22Rv1 (cell line): ENCODE measurements around the gene LAP3.
"Not testable (repeated sequence)": the region's sequence is repeated elsewhere in the genome, so short reads cannot be mapped to it uniquely, and the experiment has no call there.

Experiments used
- H3K27ac ChIP-seq: fragments of 450-650 bp; 2 replicates; pipeline ENCODE4 v1.5.1; 2017
- ZFX ChIP-seq: fragments of 450-650 bp; IDR thresholded peaks from 2 replicates; pipeline ENCODE4 v1.6.1; 2017; ENCODE audit warnings: antibody characterized with exemption, borderline replicate concordance
- TF ChIP-seq, protein P1 (sequence below): fragments of 450-650 bp; IDR thresholded peaks from 2 replicates; pipeline ENCODE4 v1.5.1; 2017; ENCODE audit warnings: mild to moderate bottlenecking

The LAP3 gene

DNA sequence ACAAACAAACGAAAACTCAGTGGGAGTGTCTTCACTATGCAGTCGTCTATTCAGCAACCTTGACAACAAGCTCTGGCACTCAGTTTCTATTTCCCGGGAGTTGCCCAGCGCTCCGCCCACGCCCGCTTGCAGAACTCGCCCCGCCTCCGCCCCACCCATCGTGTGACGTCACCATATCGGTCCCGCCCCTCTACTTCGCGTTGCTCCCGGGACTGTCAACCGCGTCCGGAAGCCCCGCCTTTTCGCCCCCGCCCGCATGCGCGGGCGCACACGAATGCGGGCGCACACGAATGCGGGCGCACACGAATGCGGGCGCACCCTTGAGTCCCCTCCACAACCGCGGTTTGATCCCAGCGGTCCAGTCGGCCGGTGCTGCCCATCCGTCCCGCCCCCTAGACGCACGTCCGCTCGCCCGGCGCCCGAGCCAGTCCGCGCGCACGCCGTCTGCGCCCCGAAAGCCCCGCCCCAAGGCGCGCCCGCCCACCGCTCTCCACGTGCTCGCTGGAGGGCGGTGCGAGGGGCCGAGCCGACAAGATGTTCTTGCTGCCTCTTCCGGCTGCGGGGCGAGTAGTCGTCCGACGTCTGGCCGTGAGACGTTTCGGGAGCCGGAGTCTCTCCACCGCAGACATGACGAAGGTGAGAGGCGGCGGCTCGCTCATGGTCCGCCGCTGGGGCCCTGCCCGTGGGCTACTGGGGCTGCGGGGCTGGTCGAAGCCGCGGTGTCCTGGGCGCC lies at the start of gene LAP3:
TSS of gene LAP3 (plus strand) at position 267 of the 733 bp plus-strand sequence. CDS start at position 535, 268 bp downstream.
- peak within 1 kb of the TSS; percentile 61 for H3K27ac ChIP-seq
- TF ChIP-seq, protein P1, sequence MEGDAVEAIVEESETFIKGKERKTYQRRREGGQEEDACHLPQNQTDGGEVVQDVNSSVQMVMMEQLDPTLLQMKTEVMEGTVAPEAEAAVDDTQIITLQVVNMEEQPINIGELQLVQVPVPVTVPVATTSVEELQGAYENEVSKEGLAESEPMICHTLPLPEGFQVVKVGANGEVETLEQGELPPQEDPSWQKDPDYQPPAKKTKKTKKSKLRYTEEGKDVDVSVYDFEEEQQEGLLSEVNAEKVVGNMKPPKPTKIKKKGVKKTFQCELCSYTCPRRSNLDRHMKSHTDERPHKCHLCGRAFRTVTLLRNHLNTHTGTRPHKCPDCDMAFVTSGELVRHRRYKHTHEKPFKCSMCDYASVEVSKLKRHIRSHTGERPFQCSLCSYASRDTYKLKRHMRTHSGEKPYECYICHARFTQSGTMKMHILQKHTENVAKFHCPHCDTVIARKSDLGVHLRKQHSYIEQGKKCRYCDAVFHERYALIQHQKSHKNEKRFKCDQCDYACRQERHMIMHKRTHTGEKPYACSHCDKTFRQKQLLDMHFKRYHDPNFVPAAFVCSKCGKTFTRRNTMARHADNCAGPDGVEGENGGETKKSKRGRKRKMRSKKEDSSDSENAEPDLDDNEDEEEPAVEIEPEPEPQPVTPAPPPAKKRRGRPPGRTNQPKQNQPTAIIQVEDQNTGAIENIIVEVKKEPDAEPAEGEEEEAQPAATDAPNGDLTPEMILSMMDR: no peak
- no peak for TF ChIP-seq ZFX

DNA sequence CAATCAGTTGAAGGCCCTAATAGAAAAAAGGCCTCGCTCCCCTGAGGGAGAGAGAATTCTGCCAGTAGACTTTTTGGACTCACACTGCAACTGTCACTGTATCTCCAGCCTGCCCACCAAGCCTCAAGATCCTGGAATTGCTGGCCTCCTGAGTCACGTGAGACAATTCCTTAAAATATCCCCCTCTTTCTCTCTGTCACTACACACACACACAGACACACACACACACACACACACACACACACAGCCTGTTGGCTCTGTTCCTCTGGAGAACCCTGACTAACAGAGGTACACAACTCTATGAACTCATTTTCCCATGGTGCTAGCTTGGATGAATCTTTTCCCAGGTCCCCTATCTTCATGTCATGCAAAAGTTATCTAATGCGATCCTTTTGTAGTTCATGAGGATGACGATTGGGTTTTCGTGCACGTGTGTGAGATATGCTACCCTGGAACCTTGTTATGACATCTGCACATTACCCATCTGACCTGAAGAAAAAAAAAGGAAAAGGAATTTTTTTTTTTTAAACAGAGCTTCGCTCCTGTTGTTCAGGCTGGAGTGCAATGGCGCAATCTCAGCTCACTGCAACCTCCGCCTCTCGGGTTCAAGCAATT lies 48.3 kb upstream of the LAP3 start:
- TF ChIP-seq, protein P1: no peak
- TF ChIP-seq ZFX: no peak
- no peak overlapping the region for H3K27ac ChIP-seq

DNA sequence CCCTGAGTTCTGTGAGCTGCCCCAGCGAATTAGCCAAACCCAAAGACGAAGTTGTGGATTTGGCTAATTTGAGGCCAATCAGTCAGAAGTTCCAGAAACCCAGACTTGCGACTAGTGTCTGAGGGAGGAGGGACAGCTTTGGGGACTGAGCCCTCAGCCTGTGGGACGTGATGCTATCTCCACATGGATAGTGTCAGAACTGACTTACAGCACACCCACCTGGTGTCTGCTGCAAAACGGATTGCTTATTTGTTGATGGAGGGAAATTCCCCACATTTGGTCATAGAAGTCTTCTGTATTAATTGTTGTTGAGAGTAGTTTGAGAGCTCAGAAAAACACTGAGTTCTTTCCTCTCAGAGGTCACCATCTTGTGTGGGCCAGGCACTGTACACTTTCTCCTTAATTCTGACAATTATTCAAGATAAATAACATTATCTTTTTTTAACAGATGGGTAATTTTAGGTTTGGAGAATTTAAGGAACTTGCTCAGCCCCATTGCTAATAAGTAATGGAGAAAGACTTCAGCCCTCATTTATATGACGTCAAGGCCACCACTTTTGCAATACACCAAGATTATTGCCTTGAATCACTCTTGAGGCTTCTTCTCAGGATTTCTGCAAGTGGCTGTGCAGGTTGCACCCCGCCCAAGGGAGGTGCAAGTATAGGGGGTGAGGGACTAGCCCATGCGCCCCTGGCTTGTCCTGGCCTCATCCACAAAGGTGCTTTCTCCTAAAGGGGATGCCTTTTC lies 45.3 kb upstream of the LAP3 start:
- H3K27ac ChIP-seq: no peak overlapping the region
- TF ChIP-seq, protein P1: no peak
- TF ChIP-seq ZFX: no peak

DNA sequence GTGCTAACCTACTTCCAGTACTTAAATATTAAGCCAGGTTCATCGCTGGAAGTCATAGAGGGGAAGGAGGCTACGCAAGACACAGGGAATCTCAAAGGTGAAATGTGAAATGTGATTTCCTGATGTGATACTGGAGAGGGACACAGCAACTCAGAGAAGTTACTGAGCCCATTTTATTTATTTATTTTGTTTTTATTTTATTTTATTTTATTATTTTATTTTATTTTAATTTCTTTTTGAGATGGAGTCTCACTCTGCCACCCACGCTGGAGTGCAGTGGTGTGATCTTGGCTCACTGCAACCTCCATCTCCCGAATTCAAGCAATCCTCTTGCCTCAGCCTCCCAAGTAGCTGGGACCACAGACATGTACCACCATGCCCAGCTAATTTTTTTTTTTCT lies 42.3 kb upstream of the LAP3 start:
- TF ChIP-seq ZFX: no peak
- H3K27ac ChIP-seq: no peak overlapping the region

DNA sequence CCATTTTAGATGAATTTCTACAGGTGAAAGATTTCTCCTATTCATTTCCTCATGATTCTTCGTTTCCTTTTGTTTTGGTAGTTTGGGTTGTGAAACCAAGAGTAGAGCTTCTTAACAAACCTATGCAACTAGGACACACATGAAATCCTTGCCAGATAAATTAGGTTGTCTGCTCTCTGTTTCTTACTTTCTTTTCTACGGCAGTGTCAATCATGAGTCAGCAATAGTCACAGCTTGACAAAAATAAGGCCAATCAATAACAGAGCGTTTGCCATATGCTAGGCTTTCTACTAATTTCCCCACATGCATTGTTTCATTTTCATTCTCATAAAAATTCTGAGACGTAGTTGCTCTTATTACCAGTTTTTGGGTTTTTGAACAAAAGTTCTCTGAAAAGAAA lies 41.8 kb upstream of the LAP3 start:
- TF ChIP-seq, protein P1: no peak
- no peak for TF ChIP-seq ZFX
- no peak overlapping the region for H3K27ac ChIP-seq

DNA sequence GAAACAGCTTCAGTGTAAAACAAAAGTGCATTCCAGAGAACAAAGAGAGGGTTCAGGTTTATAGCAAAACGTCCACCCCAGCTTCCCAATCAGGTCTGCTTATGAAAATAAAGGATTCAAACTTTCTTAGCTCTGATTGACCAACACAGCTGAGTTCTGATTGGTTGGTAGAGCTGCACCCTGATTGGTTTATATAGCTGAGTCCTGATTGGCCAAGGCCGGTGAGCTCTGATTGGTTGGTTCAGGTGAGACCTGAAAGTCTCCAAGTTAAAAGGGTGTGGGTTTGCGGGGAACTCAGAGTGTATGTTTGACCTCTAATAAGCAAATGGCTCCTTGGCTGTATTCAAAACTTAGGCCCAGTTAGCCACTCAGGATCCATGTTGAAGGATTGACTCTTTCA lies 41.1 kb upstream of the LAP3 start:
- TF ChIP-seq, protein P1: no peak
- no peak for TF ChIP-seq ZFX
- no peak overlapping the region for H3K27ac ChIP-seq

DNA sequence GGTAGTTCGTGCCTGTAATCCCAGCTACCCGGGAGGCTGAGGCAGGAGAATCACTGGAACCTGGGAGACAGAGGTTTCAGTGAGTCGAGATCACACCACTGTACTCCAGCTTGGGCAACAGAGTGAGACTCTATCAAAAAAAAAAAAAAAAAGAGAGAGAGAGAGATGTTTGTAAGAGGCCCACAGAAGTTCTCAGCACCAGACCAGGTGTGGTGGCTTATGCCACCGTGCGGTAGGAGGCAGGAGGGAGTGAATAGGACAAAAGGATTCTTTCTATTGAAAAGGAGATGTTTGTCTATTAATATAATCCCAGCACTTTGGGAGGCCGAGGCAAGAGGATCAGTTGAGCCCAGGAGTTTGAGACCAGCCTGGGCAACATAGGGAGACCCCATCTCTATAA lies 39.9 kb upstream of the LAP3 start:
- H3K27ac ChIP-seq: not testable (repeated sequence)

DNA sequence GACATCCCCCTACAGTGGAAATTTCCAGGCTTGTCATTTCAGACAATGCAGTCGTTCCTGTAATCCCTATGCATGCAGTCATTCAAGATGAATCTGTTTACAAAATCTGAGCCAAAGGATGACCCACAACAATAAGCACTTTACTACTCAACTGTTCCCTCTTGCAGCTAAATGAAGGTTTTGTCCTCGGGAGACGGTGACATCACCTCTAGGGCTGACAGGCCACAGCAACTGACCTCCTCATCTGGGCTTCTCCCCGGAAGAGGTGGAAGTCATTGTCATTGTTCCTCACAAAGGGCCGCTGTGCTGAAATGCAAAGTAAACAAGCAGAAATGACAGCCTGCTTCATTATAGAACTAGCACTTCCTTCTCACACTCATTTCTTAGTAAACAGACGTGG lies 32.8 kb upstream of the LAP3 start:
- no peak for TF ChIP-seq ZFX
- TF ChIP-seq, protein P1: no peak
- peak overlapping the region; percentile 56 for H3K27ac ChIP-seq
